ENCODE data around the gene KCNK6.

GRCh38 chr19:38337360-38337653 is 17.7 kb downstream of the KCNK6 start:
- TF ChIP-seq CTCF (IDR thresholded peaks at IDR 0.05) = no peak
- TF ChIP-seq POLR2A (IDR thresholded peaks at IDR 0.05) = no peak
